ENCODE measurements around the gene ACKR3. TPM values are rescaled to one million over a fixed set of nuclear protein-coding genes. Genes with fewer than 3 reads are reported as not detected.

ACKR3 gene
- total and polyA plus RNA-seq, 10 of the 15 experiments (the other 5 are each of a cell fraction or from before 2014, with no cell fraction given) = 3.0 to 154 (median 6.4) TPM

DNA sequence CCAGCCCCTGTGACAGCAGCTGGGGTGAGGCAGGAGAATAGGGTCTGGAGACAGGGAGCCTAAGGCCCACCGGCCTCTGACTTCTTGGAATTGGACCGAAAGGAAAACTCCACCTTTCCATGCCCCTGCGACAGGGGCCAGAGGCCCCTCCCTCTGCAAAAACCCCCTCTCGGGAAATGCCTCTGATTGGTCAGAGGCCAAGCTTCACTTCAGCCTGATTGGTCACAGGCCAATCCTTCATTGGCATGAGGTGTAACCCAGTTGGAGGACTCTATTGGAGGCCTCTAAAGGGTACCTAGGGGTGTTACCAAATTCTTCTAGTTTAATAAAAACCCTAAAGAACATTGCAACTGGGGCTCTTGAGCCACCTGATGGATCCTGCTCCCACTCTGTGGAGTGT, 5.7 kb upstream of the ACKR3 start:
- ChIA-PET SMC1A (ENCODE audit: uncharacterized antibody, unreplicated experiment) (no interaction called here), POLR2A (no interaction called here), CTCF (no interaction called here), RAD21 (ENCODE audit: unreplicated experiment) (no interaction called here)
- intact Hi-C loops (cut with micrococcal nuclease; ENCODE audit: unreplicated experiment) (no loop called here), in situ Hi-C loops (cut with MboI) (no loop called here)
- H2AFZ ChIP-seq (ENCODE audit: control insufficient read depth, low read depth, low read length) = no peak overlapping the region
- no peaks in the 10 kb centered on the region for H4K20me1 ChIP-seq (ENCODE audit: control insufficient read depth, insufficient read depth)
- WGBS (ENCODE audit: insufficient coverage, insufficient replicate concordance, low lambda C conversion rate, missing lambda C conversion rate) = 94% methylated on average over 4 of the region's 4 CpGs
- no peaks in the 10 kb centered on the region for H3K79me2 ChIP-seq (ENCODE audit: control insufficient read depth, insufficient read depth, low read length)
- BruUV-seq (replicated peaks) = no TSS peak
- H3K9ac ChIP-seq (ENCODE audit: control insufficient read depth, insufficient read depth, low read length) = no peak overlapping the region
- peaks cover 14% of the 10 kb centered on the region for H3K4me1 ChIP-seq (ENCODE audit: control insufficient read depth, insufficient read depth, low read length)
- H3K4me3 ChIP-seq = no peak overlapping the region
- no peak overlapping the region for H3K27ac ChIP-seq (ENCODE audit: control insufficient read depth, insufficient read depth)
- no peaks in the 10 kb centered on the region for H3K36me3 ChIP-seq (ENCODE audit: control insufficient read depth in 2 of 2, insufficient read depth in 2 of 2, low read length in 1 of 2)
- TF ChIP-seq, protein P1, sequence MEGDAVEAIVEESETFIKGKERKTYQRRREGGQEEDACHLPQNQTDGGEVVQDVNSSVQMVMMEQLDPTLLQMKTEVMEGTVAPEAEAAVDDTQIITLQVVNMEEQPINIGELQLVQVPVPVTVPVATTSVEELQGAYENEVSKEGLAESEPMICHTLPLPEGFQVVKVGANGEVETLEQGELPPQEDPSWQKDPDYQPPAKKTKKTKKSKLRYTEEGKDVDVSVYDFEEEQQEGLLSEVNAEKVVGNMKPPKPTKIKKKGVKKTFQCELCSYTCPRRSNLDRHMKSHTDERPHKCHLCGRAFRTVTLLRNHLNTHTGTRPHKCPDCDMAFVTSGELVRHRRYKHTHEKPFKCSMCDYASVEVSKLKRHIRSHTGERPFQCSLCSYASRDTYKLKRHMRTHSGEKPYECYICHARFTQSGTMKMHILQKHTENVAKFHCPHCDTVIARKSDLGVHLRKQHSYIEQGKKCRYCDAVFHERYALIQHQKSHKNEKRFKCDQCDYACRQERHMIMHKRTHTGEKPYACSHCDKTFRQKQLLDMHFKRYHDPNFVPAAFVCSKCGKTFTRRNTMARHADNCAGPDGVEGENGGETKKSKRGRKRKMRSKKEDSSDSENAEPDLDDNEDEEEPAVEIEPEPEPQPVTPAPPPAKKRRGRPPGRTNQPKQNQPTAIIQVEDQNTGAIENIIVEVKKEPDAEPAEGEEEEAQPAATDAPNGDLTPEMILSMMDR (IDR thresholded peaks at IDR 0.05 in 2 of 3, conservative IDR thresholded peaks at IDR 0.05 in 1 of 3; ENCODE audit: control insufficient read depth in 2 of 3, extremely low read depth in 1 of 3, insufficient read depth in 1 of 3, low read depth in 3 of 3, low read length in 3 of 3) = no peak
- no peak for TF ChIP-seq CBX3 (IDR thresholded peaks at IDR 0.05; ENCODE audit: borderline replicate concordance, low read depth)
- no peak for TF ChIP-seq NR2C1 (IDR thresholded peaks at IDR 0.05)
- TF ChIP-seq YY1 (IDR thresholded peaks at IDR 0.05; ENCODE audit: low read depth, low read length) = no peak
- TF ChIP-seq SIN3A (IDR thresholded peaks at IDR 0.05; ENCODE audit: low read depth, low read length) = no peak
- TF ChIP-seq, protein P2, sequence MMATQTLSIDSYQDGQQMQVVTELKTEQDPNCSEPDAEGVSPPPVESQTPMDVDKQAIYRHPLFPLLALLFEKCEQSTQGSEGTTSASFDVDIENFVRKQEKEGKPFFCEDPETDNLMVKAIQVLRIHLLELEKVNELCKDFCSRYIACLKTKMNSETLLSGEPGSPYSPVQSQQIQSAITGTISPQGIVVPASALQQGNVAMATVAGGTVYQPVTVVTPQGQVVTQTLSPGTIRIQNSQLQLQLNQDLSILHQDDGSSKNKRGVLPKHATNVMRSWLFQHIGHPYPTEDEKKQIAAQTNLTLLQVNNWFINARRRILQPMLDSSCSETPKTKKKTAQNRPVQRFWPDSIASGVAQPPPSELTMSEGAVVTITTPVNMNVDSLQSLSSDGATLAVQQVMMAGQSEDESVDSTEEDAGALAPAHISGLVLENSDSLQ (IDR thresholded peaks at IDR 0.05) = 0 out of 2 replicates have a peak, but pooled peaks have one; percentile 25
- TF ChIP-seq FOS (IDR thresholded peaks at IDR 0.05; ENCODE audit: borderline replicate concordance, extremely low read depth, insufficient read length) = no peak
- TF ChIP-seq, protein P3, sequence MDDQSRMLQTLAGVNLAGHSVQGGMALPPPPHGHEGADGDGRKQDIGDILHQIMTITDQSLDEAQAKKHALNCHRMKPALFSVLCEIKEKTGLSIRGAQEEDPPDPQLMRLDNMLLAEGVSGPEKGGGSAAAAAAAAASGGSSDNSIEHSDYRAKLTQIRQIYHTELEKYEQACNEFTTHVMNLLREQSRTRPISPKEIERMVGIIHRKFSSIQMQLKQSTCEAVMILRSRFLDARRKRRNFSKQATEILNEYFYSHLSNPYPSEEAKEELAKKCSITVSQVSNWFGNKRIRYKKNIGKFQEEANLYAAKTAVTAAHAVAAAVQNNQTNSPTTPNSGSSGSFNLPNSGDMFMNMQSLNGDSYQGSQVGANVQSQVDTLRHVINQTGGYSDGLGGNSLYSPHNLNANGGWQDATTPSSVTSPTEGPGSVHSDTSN (IDR thresholded peaks at IDR 0.05; ENCODE audit: insufficient replicate concordance, low read depth, low read length) = peak; percentile 28
- TF ChIP-seq SIX5 (IDR thresholded peaks at IDR 0.05; ENCODE audit: low read depth, low read length, severe bottlenecking) = no peak
- FAIRE-seq (no peak), DNase-seq (ENCODE audit: low read depth, low spot score) (no peak), ATAC-seq (no peak)
- H3K4me2 ChIP-seq (ENCODE audit: control insufficient read depth, insufficient read depth) = no peak overlapping the region
- H3K27me3 ChIP-seq (replicated peaks in 1 of 2; ENCODE audit: control insufficient read depth in 2 of 2, insufficient read depth in 2 of 2, low read length in 1 of 2) = no peaks in the 10 kb centered on the region
- no peaks in the 10 kb centered on the region for H3K9me3 ChIP-seq (replicated peaks; ENCODE audit: control insufficient read depth, insufficient read depth, low read length)
